Fibroblast of skin of abdomen (primary cell): ENCODE data around the gene GLP1R.
"Not testable (repeated sequence)": the region's sequence is repeated elsewhere in the genome, so short reads cannot be mapped to it uniquely, and the experiment has no call there.

Source experiments
- DNase-seq: peaks from one replicate; pipeline ENCODE4 v3.0.0-alpha.2; 2013

The GLP1R gene

DNA sequence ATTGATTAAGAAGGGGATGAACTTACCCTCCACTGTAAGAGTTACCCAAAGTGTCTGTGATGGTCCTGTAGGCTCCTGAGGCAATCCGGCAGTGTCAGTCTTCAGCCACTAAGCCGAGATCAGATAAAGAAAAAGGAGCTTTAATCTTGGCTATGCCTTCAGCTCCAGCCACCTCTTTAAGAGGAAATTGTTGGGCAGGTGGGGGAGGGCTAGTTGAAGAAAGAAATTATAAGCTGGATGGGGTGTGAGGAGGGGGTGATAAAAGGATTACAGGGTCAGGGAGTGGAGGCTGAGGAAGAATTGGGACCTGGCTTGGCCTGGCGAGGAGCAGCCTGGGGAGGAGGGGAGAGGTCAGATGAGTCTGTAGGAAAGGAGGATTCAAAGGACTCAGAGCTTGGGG lies 86.2 kb downstream of the GLP1R start:
- DNase-seq: not testable (repeated sequence)

DNA sequence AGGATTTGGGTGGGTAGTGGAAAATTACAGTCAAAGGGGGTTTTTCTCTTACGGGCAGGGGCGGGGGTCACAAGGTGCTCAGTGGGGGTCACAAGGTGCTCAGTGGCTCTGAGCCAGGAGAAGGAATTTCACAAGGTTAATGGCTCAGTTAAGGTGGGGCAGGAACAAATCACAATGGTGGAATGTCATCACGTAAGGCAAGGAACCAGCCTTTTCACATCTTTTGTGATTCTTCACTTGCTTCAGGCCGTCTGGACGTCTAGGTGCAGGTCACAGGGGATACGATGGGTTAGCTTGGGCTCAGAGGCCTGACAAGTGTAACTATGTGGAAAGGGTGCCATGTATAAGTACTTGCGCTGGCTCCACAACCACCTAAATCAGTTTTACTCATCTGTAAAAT lies 87.6 kb downstream of the GLP1R start:
- DNase-seq: not testable (repeated sequence)

DNA sequence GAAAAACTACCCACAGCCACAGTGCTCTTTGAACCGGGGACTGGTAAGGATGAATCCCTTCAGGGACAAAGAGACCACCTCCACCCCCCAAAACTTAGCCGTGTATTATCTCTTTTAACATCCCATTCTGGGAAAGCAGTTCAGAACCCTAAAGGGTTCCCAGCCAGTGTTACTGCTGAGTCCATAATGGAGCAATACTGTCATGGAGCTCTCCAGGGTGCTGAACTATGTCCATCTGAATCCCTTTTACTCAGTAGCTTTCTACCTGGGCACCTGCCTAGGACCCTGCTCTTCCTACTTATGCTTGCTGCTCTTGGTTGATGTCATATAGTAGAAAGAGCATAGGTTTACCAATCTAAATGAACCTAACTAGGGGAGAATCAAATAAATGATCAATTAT lies 88.7 kb downstream of the GLP1R start:
- peak; percentile 29 for DNase-seq
